HEK293 (cell line): Measurements from ENCODE around the gene EIF4G1.

Source experiments
- CTCF ChIP-seq: fragments of 450-650 bp; formaldehyde crosslinking; IDR thresholded peaks from 2 replicates; pipeline ENCODE4 v1.5.1; 2016; ENCODE audit warnings: missing biosample characterization, missing genetic modification characterization
- KLF10 ChIP-seq: fragments of 450-650 bp; IDR thresholded peaks from 2 replicates; pipeline ENCODE4 v1.5.1; 2018; ENCODE audit warnings: missing biosample characterization, mild to moderate bottlenecking, missing genetic modification characterization
- MEIS1 ChIP-seq: sonication (generic); formaldehyde crosslinking; IDR thresholded peaks from 2 replicates; pipeline ENCODE4 v1.8.1; 2022; ENCODE audit warnings: missing genetic modification reagents, mild to moderate bottlenecking, borderline replicate concordance
- PBX3 ChIP-seq: sonication (generic); formaldehyde crosslinking; IDR thresholded peaks from 2 replicates; pipeline ENCODE4 v1.8.1; 2022; ENCODE audit warnings: mild to moderate bottlenecking, moderate library complexity, missing genetic modification reagents
- REST ChIP-seq: fragments of 450-650 bp; formaldehyde crosslinking; IDR thresholded peaks from 2 replicates; pipeline ENCODE4 v1.5.1; 2016; ENCODE audit warnings: missing biosample characterization, missing genetic modification characterization
- ZBTB1 ChIP-seq: fragments of 450-650 bp; formaldehyde crosslinking; IDR thresholded peaks from 2 replicates; pipeline ENCODE4 v1.5.1; 2016; ENCODE audit warnings: missing biosample characterization, missing genetic modification characterization
- ZBTB26 ChIP-seq: fragments of 450-650 bp; formaldehyde crosslinking; optimal IDR thresholded peaks from 2 replicates; pipeline ENCODE3; 2016; ENCODE audit warnings: missing biosample characterization, mild to moderate bottlenecking, missing genetic modification characterization
- ZNF510 ChIP-seq: fragments of 450-650 bp; formaldehyde crosslinking; IDR thresholded peaks from 2 replicates; pipeline ENCODE4 v1.5.1; 2018; ENCODE audit warnings: mild to moderate bottlenecking, missing genetic modification characterization, missing biosample characterization; ENCODE audit not compliant: insufficient replicate concordance
- ZNF518A ChIP-seq: fragments of 450-650 bp; formaldehyde crosslinking; conservative IDR thresholded peaks from 2 replicates; pipeline ENCODE4 v1.5.1; 2016; ENCODE audit warnings: low read depth, missing biosample characterization, missing genetic modification characterization
- ZNF621 ChIP-seq: fragments of 450-650 bp; formaldehyde crosslinking; IDR thresholded peaks from 2 replicates; pipeline ENCODE4 v1.5.1; 2017; ENCODE audit warnings: missing biosample characterization, missing genetic modification characterization
- ZNF629 ChIP-seq: fragments of 450-650 bp; formaldehyde crosslinking; IDR thresholded peaks from 2 replicates; pipeline ENCODE4 v1.5.1; 2017; ENCODE audit warnings: missing biosample characterization, missing genetic modification characterization

DNA sequence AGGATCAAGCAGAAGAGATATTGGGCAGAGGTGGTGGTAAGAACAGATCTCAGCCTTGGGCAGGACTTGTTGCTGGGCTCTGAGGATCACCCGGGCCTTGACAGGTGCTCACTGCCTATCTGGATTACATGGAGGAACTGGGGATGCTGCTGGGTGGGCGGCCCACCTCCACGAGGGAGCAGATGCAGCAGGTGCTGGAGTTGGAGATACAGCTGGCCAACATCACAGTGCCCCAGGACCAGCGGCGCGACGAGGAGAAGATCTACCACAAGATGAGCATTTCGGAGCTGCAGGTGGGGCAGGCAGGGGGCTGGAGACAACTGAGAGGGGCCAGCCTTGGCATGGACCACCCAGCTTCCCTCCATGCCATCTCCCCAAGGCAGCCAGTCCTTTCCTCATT lies 30.7 kb upstream of the EIF4G1 start:
- TF ChIP-seq KLF10 (no peak), CTCF (tag by site-specific recombination) (no peak), ZBTB26 (tag by site-specific recombination) (no peak), ZNF510 (no peak), ZBTB1 (tag by site-specific recombination) (no peak), REST (no peak), ZNF621 (tag by site-specific recombination) (no peak), MEIS1 (CRISPR knock-in tag) (no peak), ZNF518A (tag by site-specific recombination) (no peak), PBX3 (CRISPR knock-in tag) (no peak), ZNF629 (tag by site-specific recombination) (no peak)
